H9 (cell line): ENCODE measurements around the gene DEPDC5. TPM values are rescaled to one million over a fixed set of nuclear protein-coding genes. Genes with fewer than 3 reads are reported as not detected.

Experiments used
- DNase-seq: peaks from one replicate; pipeline ENCODE4 v3.0.0-alpha.2; 2017
- H2AFZ ChIP-seq: one replicate; pipeline ENCODE4 v1.6.1; 2013; ENCODE audit warnings: mild to moderate bottlenecking, low read length, control low read depth, moderate library complexity
- H2AK5ac ChIP-seq: 2 replicates; pipeline ENCODE4 v1.6.1; 2013; ENCODE audit warnings: low read length, control low read depth, mixed read lengths; ENCODE audit not compliant: insufficient read length
- H2BK120ac ChIP-seq: one replicate; pipeline ENCODE4 v1.6.1; 2013; ENCODE audit warnings: low read depth, mild to moderate bottlenecking, low read length, control low read depth, inconsistent platforms; ENCODE audit not compliant: poor library complexity, severe bottlenecking
- H2BK12ac ChIP-seq: 2 replicates; pipeline ENCODE4 v1.6.1; 2013; ENCODE audit warnings: low read length, control low read depth, mixed read lengths, low read depth; ENCODE audit not compliant: insufficient read length
- H2BK15ac ChIP-seq: 2 replicates; pipeline ENCODE4 v1.6.1; 2013; ENCODE audit warnings: low read depth, low read length, control low read depth
- H2BK20ac ChIP-seq: one replicate; pipeline ENCODE4 v1.6.1; 2013; ENCODE audit warnings: low read depth, mild to moderate bottlenecking, low read length, control low read depth, inconsistent platforms; ENCODE audit not compliant: poor library complexity, severe bottlenecking
- H2BK5ac ChIP-seq: 2 replicates; pipeline ENCODE4 v1.6.1; 2013; ENCODE audit warnings: low read length, control low read depth, mixed read lengths; ENCODE audit not compliant: insufficient read length
- H3K14ac ChIP-seq: 2 replicates; pipeline ENCODE4 v1.6.1; 2013; ENCODE audit warnings: low read length, control low read depth; ENCODE audit not compliant: insufficient read depth
- H3K18ac ChIP-seq: 2 replicates; pipeline ENCODE4 v1.6.1; 2013; ENCODE audit warnings: low read depth, mild to moderate bottlenecking, mixed read lengths, low read length, control low read depth; ENCODE audit not compliant: insufficient read length
- H3K23ac ChIP-seq: 2 replicates; pipeline ENCODE4 v1.6.1; 2013; ENCODE audit warnings: low read length, control low read depth, mixed read lengths, low read depth; ENCODE audit not compliant: insufficient read length
- H3K23me2 ChIP-seq: 2 replicates; pipeline ENCODE4 v1.6.1; 2013; ENCODE audit warnings: low read depth, mild to moderate bottlenecking, mixed read lengths, low read length, control low read depth; ENCODE audit not compliant: insufficient read length, poor library complexity, severe bottlenecking
- H3K27ac ChIP-seq: 2 replicates; pipeline ENCODE4 v1.5.1; 2013; ENCODE audit warnings: low read length, control low read depth, mixed read lengths, low read depth; ENCODE audit not compliant: insufficient read length
- H3K27me3 ChIP-seq: 2 replicates; pipeline ENCODE4 v1.6.1; 2013; ENCODE audit warnings: low read length, control low read depth, inconsistent platforms; ENCODE audit not compliant: insufficient read depth
- H3K4ac ChIP-seq: 2 replicates; pipeline ENCODE4 v1.6.1; 2013; ENCODE audit warnings: low read depth, mild to moderate bottlenecking, control low read depth, inconsistent platforms, low read length, moderate library complexity
- H3K4me1 ChIP-seq: 2 replicates; pipeline ENCODE4 v1.6.1; 2013; ENCODE audit warnings: low read length, control low read depth, inconsistent platforms; ENCODE audit not compliant: insufficient read depth
- H3K4me2 ChIP-seq: 2 replicates; pipeline ENCODE4 v1.6.1; 2013; ENCODE audit warnings: low read length, control low read depth, mixed read lengths; ENCODE audit not compliant: insufficient read length, insufficient read depth
- H3K56ac ChIP-seq: 2 replicates; pipeline ENCODE4 v1.6.1; 2013; ENCODE audit warnings: low read depth, mild to moderate bottlenecking, mixed read lengths, low read length, control low read depth; ENCODE audit not compliant: insufficient read length
- H3K79me1 ChIP-seq: 2 replicates; pipeline ENCODE4 v1.6.1; 2013; ENCODE audit warnings: low read depth, mild to moderate bottlenecking, moderate library complexity, low read length, control low read depth, inconsistent platforms; ENCODE audit not compliant: insufficient read depth, poor library complexity, severe bottlenecking
- H3K79me2 ChIP-seq: 2 replicates; pipeline ENCODE4 v1.6.1; 2013; ENCODE audit warnings: low read length, control low read depth, inconsistent platforms; ENCODE audit not compliant: insufficient read depth
- H3K9ac ChIP-seq: 2 replicates; pipeline ENCODE4 v1.6.1; 2013; ENCODE audit warnings: low read length, control low read depth, mixed read lengths; ENCODE audit not compliant: insufficient read length; ENCODE audit errors: extremely low read depth
- H3K9me3 ChIP-seq: one replicate; pipeline ENCODE4 v1.6.1; 2013; ENCODE audit warnings: low read depth, low read length, inconsistent platforms; ENCODE audit not compliant: control insufficient read depth
- H3T11ph ChIP-seq: one replicate; pipeline ENCODE4 v1.6.1; 2013; ENCODE audit warnings: mild to moderate bottlenecking, low read length, control low read depth, inconsistent platforms
- H4K20me1 ChIP-seq: one replicate; pipeline ENCODE4 v1.6.1; 2013; ENCODE audit not compliant: control insufficient read depth, insufficient read length, insufficient read depth
- H4K5ac ChIP-seq: 2 replicates; pipeline ENCODE4 v1.6.1; 2013; ENCODE audit warnings: low read depth, mild to moderate bottlenecking, mixed read lengths, low read length, control low read depth; ENCODE audit not compliant: insufficient read length
- H4K8ac ChIP-seq: replicated peaks from 2 replicates; pipeline ENCODE4 v1.6.1; 2013; ENCODE audit warnings: low read length, control low read depth, mixed read lengths, low read depth; ENCODE audit not compliant: insufficient read length
- H4K91ac ChIP-seq: 2 replicates; pipeline ENCODE4 v1.6.1; 2013; ENCODE audit warnings: low read depth, mild to moderate bottlenecking, moderate library complexity, mixed read lengths, low read length, control low read depth; ENCODE audit not compliant: insufficient read length
- H3K27ac Mint-ChIP-seq, 3 experiments: 2 replicates in 2 of 3; 3 replicates in 1 of 3; pipeline ENCODE4 v1.8.0; 2020 to 2021; ENCODE audit warnings: mixed read lengths in 3 of 3, mild to moderate bottlenecking in 1 of 3, moderate library complexity in 1 of 3
- H3K27me3 Mint-ChIP-seq: 2 replicates; pipeline ENCODE4 v1.8.0; 2021; ENCODE audit warnings: low read depth, mild to moderate bottlenecking, moderate library complexity, mixed read lengths
- H3K36me3 Mint-ChIP-seq, 3 experiments: 2 replicates in 2 of 3; 3 replicates in 1 of 3; pipeline ENCODE4 v1.8.0; 2020 to 2021; ENCODE audit warnings: low read depth in 3 of 3, mixed read lengths in 3 of 3; ENCODE audit not compliant: insufficient read depth in 1 of 3
- H3K4me1 Mint-ChIP-seq, 2 experiments: 2 replicates each; pipeline ENCODE4 v1.8.0; 2020; ENCODE audit warnings: mixed read lengths in 2 of 2
- H3K4me3 Mint-ChIP-seq, 2 experiments: 2 replicates in 1 of 2; 3 replicates in 1 of 2; pipeline ENCODE4 v1.8.0; 2020 to 2021; ENCODE audit warnings: mild to moderate bottlenecking in 2 of 2, mixed read lengths in 2 of 2, moderate library complexity in 1 of 2
- H3K9me3 Mint-ChIP-seq, 2 experiments: 2 replicates in 1 of 2; 3 replicates in 1 of 2; pipeline ENCODE4 v1.8.0; 2020; ENCODE audit warnings: mild to moderate bottlenecking in 2 of 2, mixed read lengths in 2 of 2, moderate library complexity in 1 of 2
- WGBS: extraction: QIAGEN DNeasy Blood & Tissue Kit; methylation state at CpG from one replicate; pipeline ENCODE4 v1.1.7; 2013; ENCODE audit warnings: missing lambda C conversion rate, low lambda C conversion rate, mixed read lengths; ENCODE audit not compliant: insufficient read length; ENCODE audit errors: extremely low coverage; 5-methylcytosine and 5-hydroxymethylcytosine counted together
- total RNA-seq: library from RNA; stranded (reverse); gene quantifications from 2 replicates; pipeline ENCODE4 v1.2.1, GENCODE V29; 2021
- TF ChIP-seq, protein P1 (sequence below): fragments of 200-600 bp; sonication (generic); conservative IDR thresholded peaks from 3 replicates; pipeline ENCODE4 v1.8.0; 2021; ENCODE audit warnings: antibody characterized with exemption, mild to moderate bottlenecking

DEPDC5 gene
- total RNA-seq, 1 experiment from 2014 or later, result 29.2 TPM

DNA sequence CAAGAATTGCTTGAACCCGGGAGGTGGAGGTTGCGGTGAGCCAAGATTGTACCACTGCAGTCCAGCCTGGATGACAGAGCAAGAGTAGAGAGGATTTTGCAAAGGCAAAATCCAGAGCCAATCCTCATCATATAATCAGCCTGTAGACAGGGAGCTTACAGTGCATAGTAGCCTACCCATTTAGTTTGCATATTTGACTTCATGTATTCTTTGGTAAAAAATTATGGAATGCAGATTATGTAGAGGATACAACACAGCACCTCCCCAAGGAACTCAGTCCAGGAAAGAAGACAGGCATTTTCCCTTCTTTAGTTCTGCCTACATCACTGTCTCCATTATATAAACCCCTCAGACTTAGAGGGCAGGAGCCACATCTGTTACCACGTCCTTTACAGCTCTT, 150.8 kb downstream of the DEPDC5 start:
- Histone ChIP-seq H2AFZ (no peak overlapping the region), H2BK15ac (no peak overlapping the region), H3K23me2 (no peaks in the 10 kb centered on the region), H4K20me1 (no peaks in the 10 kb centered on the region), H3K27ac (no peak overlapping the region), H3K79me1 (no peaks in the 10 kb centered on the region), H4K5ac (no peak overlapping the region), H3K56ac (no peak overlapping the region), H3K27me3 (no peaks in the 10 kb centered on the region), H3K9me3 (no peaks in the 10 kb centered on the region), H2AK5ac (no peak overlapping the region), H2BK12ac (no peak overlapping the region), H3T11ph (no peak overlapping the region), H3K4me1 (no peaks in the 10 kb centered on the region), H4K8ac (no peak overlapping the region), H4K91ac (no peak overlapping the region), H3K18ac (no peak overlapping the region), H2BK20ac (no peak overlapping the region), H3K9ac (no peak overlapping the region), H3K4me2 (no peak overlapping the region), H3K79me2 (no peaks in the 10 kb centered on the region), H2BK120ac (no peak overlapping the region), H3K14ac (no peak overlapping the region), H3K23ac (no peak overlapping the region), H3K4ac (no peak overlapping the region), H2BK5ac (no peak overlapping the region)
- Mint-ChIP-seq H3K4me1 (no peaks in the 10 kb centered on the region; a peak in 1 of 4 replicates), H3K27ac (no peak overlapping the region), H3K9me3 (no peaks in the 10 kb centered on the region), H3K4me3 (no peak overlapping the region), H3K27me3 (no peaks in the 10 kb centered on the region), H3K36me3 (peaks cover 8 to 31% (median 30%) of the 10 kb centered on the region in 3 experiments; a peak in 6 of 7 replicates)
- no peak for DNase-seq
- TF ChIP-seq, protein P1, sequence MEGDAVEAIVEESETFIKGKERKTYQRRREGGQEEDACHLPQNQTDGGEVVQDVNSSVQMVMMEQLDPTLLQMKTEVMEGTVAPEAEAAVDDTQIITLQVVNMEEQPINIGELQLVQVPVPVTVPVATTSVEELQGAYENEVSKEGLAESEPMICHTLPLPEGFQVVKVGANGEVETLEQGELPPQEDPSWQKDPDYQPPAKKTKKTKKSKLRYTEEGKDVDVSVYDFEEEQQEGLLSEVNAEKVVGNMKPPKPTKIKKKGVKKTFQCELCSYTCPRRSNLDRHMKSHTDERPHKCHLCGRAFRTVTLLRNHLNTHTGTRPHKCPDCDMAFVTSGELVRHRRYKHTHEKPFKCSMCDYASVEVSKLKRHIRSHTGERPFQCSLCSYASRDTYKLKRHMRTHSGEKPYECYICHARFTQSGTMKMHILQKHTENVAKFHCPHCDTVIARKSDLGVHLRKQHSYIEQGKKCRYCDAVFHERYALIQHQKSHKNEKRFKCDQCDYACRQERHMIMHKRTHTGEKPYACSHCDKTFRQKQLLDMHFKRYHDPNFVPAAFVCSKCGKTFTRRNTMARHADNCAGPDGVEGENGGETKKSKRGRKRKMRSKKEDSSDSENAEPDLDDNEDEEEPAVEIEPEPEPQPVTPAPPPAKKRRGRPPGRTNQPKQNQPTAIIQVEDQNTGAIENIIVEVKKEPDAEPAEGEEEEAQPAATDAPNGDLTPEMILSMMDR, result no peak
- WGBS, result no CpG with 5 or more reads among the region's 3 CpGs
